LoVo (cell line): ENCODE results near the gene RIC1.
"Not testable (repeated sequence)": the region's sequence is repeated elsewhere in the genome, so short reads cannot be mapped to it uniquely, and the experiment has no call there.

Experiments used
- DNase-seq: peaks from one replicate; pipeline ENCODE4 v3.0.0-alpha.2; 2016; ENCODE audit warnings: low spot score

Gene RIC1

GRCh38 chr9:5667391-5667790 lies 38.5 kb downstream of the RIC1 start:
- DNase-seq = no peak

- DNase-seq = no peak
Observed at GRCh38 chr9:5670079-5670478, 41.2 kb downstream of the RIC1 start.

- DNase-seq = peak; percentile 54
Observed at GRCh38 chr9:5671711-5672353, 42.9 kb downstream of the RIC1 start.

- not testable (repeated sequence) for DNase-seq
Observed at GRCh38 chr9:5675046-5675445, 46.1 kb downstream of the RIC1 start.

- peak; percentile 63 for DNase-seq
Observed at GRCh38 chr9:5683591-5683990, 54.7 kb downstream of the RIC1 start.

GRCh38 chr9:5684101-5684500 lies 55.2 kb downstream of the RIC1 start:
- DNase-seq = no peak

GRCh38 chr9:5688109-5688508 lies 59.2 kb downstream of the RIC1 start:
- no peak for DNase-seq

- DNase-seq = no peak
Observed at GRCh38 chr9:5690278-5690677, 61.4 kb downstream of the RIC1 start.

- DNase-seq = no peak
Observed at GRCh38 chr9:5695860-5696259, 67.0 kb downstream of the RIC1 start.

- no peak for DNase-seq
Observed at GRCh38 chr9:5696884-5697283, 68.0 kb downstream of the RIC1 start.

GRCh38 chr9:5698004-5698403 lies 69.1 kb downstream of the RIC1 start:
- no peak for DNase-seq

- DNase-seq = no peak
Observed at GRCh38 chr9:5698810-5699556, 70.1 kb downstream of the RIC1 start.

GRCh38 chr9:5708414-5708813 lies 79.5 kb downstream of the RIC1 start:
- no peak for DNase-seq

GRCh38 chr9:5712651-5713390 lies 83.9 kb downstream of the RIC1 start:
- peak; percentile 11 for DNase-seq

- peak; percentile 33 for DNase-seq
Observed at GRCh38 chr9:5714501-5715401, 85.8 kb downstream of the RIC1 start.

GRCh38 chr9:5715548-5716127 lies 86.7 kb downstream of the RIC1 start:
- DNase-seq = no peak

- DNase-seq = not testable (repeated sequence)
Observed at GRCh38 chr9:5717434-5717833, 88.5 kb downstream of the RIC1 start.

GRCh38 chr9:5718296-5719032 lies 89.6 kb downstream of the RIC1 start:
- DNase-seq = no peak

GRCh38 chr9:5719100-5719926 lies 90.4 kb downstream of the RIC1 start:
- no peak for DNase-seq

GRCh38 chr9:5720151-5720550 lies 91.2 kb downstream of the RIC1 start:
- DNase-seq = no peak
